ENCODE measurements around the gene SCRN3. TPM values are rescaled to one million over a fixed set of nuclear protein-coding genes. Genes with fewer than 3 reads are reported as not detected.
A peak's percentile ranks its signal among the peaks of the same experiment; 100 is the strongest.
"Not testable (repeated sequence)": the region's sequence is repeated elsewhere in the genome, so short reads cannot be mapped to it uniquely, and the experiment has no call there.

SCRN3 gene
- total RNA-seq (10 to 100 TPM; 11.3 to 17.9 (median 14.8) TPM), total RNA-seq (3.8 to 18.0 (median 8.9) reads per million in 29 experiments)
- total RNA-seq (2013) = 19.3 TPM

GRCh38 chr2:174395284-174395968 lies at the start of gene SCRN3:
SCRN3 (plus strand) TSS chr2:174395730; CDS start chr2:174398284, 2,554 bp downstream.
- POLR2A ChIA-PET = interaction anchor here (0.6 to 1.1 kb wide), 5 partner anchors 16 to 773 kb away, joined by 3 to 14 read pairs (median 4); partner anchors contain the start of gene ATF2 (in 1 of the 2)

GRCh38 chr2:174350018-174350417 lies 45.5 kb upstream of the SCRN3 start:
- Mint-ChIP-seq H3K36me3 (peaks cover 30% of the 10 kb centered on the region), H3K27ac (no peak overlapping the region), H3K4me1 (peaks cover 2% of the 10 kb centered on the region in 3 donors), H3K9me3 (no peaks in the 10 kb centered on the region), H3K4me3 (no peak overlapping the region), H3K27me3 (peaks cover 6 to 7% of the 10 kb centered on the region in 2 donors)
- peaks cover 0 to 19% of the 10 kb centered on the region in 2 donors for H3K36me3 ChIP-seq (ENCODE audit: control insufficient read depth in 2 of 2, extremely low read depth in 1 of 2, insufficient read depth in 1 of 2, low read length in 1 of 2)
- ATAC-seq (replicated peaks in 1 of 4) (no peak), DNase-seq (peak in 1 of 35 experiments; percentile 14)
- no peak overlapping the region for H3K4me3 ChIP-seq (ENCODE audit: control insufficient read depth in 1 of 2, extremely low read depth in 1 of 2, low read length in 1 of 2)
- H3K27ac ChIP-seq (ENCODE audit: low read length) = no peak overlapping the region
- no peaks in the 10 kb centered on the region for H3K4me1 ChIP-seq (ENCODE audit: control insufficient read depth in 1 of 2, extremely low read depth in 1 of 2, insufficient read depth in 2 of 2, low read length in 2 of 2)
- WGBS (ENCODE audit: insufficient coverage) = no CpG with 5 or more reads among the region's 2 CpGs
- no peaks in the 10 kb centered on the region for H3K9me3 ChIP-seq
- peaks cover 2 to 6% of the 10 kb centered on the region in 2 experiments for H3K27me3 ChIP-seq (replicated peaks in 1 of 2; ENCODE audit: control insufficient read depth in 2 of 2, extremely low read depth in 1 of 2, insufficient read depth in 2 of 2, low read length in 1 of 2)
- POLR2A ChIA-PET = interaction anchor here in 1 of 2 donors (0.6 to 0.9 kb wide), 2 partner anchors 9 to 960 kb away, joined by 3 read pairs; no protein-coding TSS in a partner anchor
- CTCF ChIA-PET = interaction anchor here (0.6 to 1.8 kb wide), 5 partner anchors 9 to 950 kb away, joined by 3 to 11 read pairs (median 4); no protein-coding TSS in a partner anchor

More at GRCh38 chr2:174395284-174395968, at the start of gene SCRN3:
- DNase-seq = peak; percentile 38 to 87 (median 76)
- Mint-ChIP-seq H3K4me3 (peak within 1 kb of the TSS; percentile 98 to 99 (median 99)), H3K36me3 (peaks cover 25% of the 10 kb centered on the region), H3K27me3 (no peaks in the 10 kb centered on the region), H3K27ac (peak within 1 kb of the TSS; percentile 99 to 100), H3K4me1 (peaks cover 52 to 72% (median 64%) of the 10 kb centered on the region in 3 donors), H3K9me3 (no peaks in the 10 kb centered on the region)
- no peaks in the 10 kb centered on the region for H3K9me3 ChIP-seq
- H3K27ac ChIP-seq (ENCODE audit: low read length) = peak within 1 kb of the TSS; percentile 86
- H3K4me1 ChIP-seq (ENCODE audit: control insufficient read depth in 1 of 2, extremely low read depth in 1 of 2, insufficient read depth in 2 of 2, low read length in 2 of 2) = peaks cover 11 to 19% of the 10 kb centered on the region in 2 experiments
- no peaks in the 10 kb centered on the region for H3K27me3 ChIP-seq (replicated peaks in 1 of 2; ENCODE audit: control insufficient read depth in 2 of 2, extremely low read depth in 1 of 2, insufficient read depth in 2 of 2, low read length in 1 of 2)
- 0% methylated on average over 27 of the region's 35 CpGs for WGBS (ENCODE audit: insufficient coverage)
- ATAC-seq (replicated peaks in 1 of 4) = peak; percentile 87 to 94 (median 92)
- H3K4me3 ChIP-seq (ENCODE audit: control insufficient read depth in 1 of 2, extremely low read depth in 1 of 2, low read length in 1 of 2) = peak within 1 kb of the TSS; percentile 78 to 87
- CTCF ChIA-PET = interaction anchor here (0.6 to 1.8 kb wide), 3 partner anchors 54 to 738 kb away, joined by 3 to 4 read pairs (median 3); no protein-coding TSS in a partner anchor
- H3K36me3 ChIP-seq (ENCODE audit: control insufficient read depth in 2 of 2, extremely low read depth in 1 of 2, insufficient read depth in 1 of 2, low read length in 1 of 2) = peaks cover 2 to 14% of the 10 kb centered on the region in 2 donors

DNA sequence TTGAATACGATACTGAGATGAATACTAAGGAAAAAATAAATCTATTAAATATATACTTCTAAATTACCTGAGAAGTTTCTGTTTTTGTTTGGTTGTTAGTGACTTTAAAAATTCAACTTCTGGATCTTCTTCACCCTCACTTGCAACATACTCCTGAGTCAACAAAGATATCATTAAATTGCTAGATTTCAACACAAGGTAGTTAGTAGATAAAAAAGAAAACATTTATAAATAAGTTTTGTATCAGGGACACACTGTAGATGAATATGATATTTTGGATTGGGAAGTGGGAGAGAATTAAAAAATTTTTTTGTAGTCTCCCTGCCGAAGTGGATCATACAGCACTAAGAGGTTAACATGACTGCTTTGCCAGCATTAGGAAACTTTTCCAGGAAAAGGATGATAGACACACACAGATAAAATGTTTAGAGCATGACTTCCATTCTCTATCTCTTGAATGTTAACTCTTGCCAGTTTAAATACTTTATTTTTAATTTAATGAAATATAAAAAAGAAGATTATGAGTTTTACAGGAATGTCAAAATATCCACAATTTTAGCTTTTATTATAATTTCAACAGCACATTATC lies 44.8 kb upstream of the SCRN3 start:
- H3K4me1 ChIP-seq (ENCODE audit: control insufficient read depth in 1 of 2, extremely low read depth in 1 of 2, insufficient read depth in 2 of 2, low read length in 2 of 2) = no peaks in the 10 kb centered on the region
- Mint-ChIP-seq H3K27ac (no peak overlapping the region), H3K9me3 (no peaks in the 10 kb centered on the region), H3K36me3 (peaks cover 32% of the 10 kb centered on the region), H3K27me3 (peaks cover 1 to 3% of the 10 kb centered on the region in 2 donors), H3K4me1 (no peaks in the 10 kb centered on the region), H3K4me3 (no peak overlapping the region)
- no peaks in the 10 kb centered on the region for H3K9me3 ChIP-seq
- CTCF ChIA-PET = interaction anchor here (0.6 to 1.8 kb wide), 4 partner anchors 9 to 951 kb away, joined by 3 to 11 read pairs (median 4); no protein-coding TSS in a partner anchor
- H3K27me3 ChIP-seq (replicated peaks in 1 of 2; ENCODE audit: control insufficient read depth in 2 of 2, extremely low read depth in 1 of 2, insufficient read depth in 2 of 2, low read length in 1 of 2) = no peaks in the 10 kb centered on the region
- ATAC-seq (replicated peaks in 1 of 4) (no peak), DNase-seq (no peak)
- no CpG with 5 or more reads among the region's 2 CpGs for WGBS (ENCODE audit: insufficient coverage)
- H3K4me3 ChIP-seq (ENCODE audit: control insufficient read depth in 1 of 2, extremely low read depth in 1 of 2, low read length in 1 of 2) = no peak overlapping the region
- POLR2A ChIA-PET = interaction anchor here in 1 of 2 donors (0.9 kb wide), 1 partner anchor 8 kb away, joined by 3 read pairs; no protein-coding TSS in a partner anchor
- peaks cover 0 to 19% of the 10 kb centered on the region in 2 donors for H3K36me3 ChIP-seq (ENCODE audit: control insufficient read depth in 2 of 2, extremely low read depth in 1 of 2, insufficient read depth in 1 of 2, low read length in 1 of 2)
- no peak overlapping the region for H3K27ac ChIP-seq (ENCODE audit: low read length)

GRCh38 chr2:174353004-174353403 lies 42.5 kb upstream of the SCRN3 start:
- Histone ChIP-seq H3K36me3 (ENCODE audit: control insufficient read depth in 2 of 2, extremely low read depth in 1 of 2, insufficient read depth in 1 of 2, low read length in 1 of 2) (peaks cover 0 to 19% of the 10 kb centered on the region in 2 donors), H3K4me3 (ENCODE audit: control insufficient read depth in 1 of 2, extremely low read depth in 1 of 2, low read length in 1 of 2) (no peak overlapping the region), H3K4me1 (ENCODE audit: control insufficient read depth in 1 of 2, extremely low read depth in 1 of 2, insufficient read depth in 2 of 2, low read length in 2 of 2) (no peaks in the 10 kb centered on the region), H3K27me3 (replicated peaks in 1 of 2; ENCODE audit: control insufficient read depth in 2 of 2, extremely low read depth in 1 of 2, insufficient read depth in 2 of 2, low read length in 1 of 2) (no peaks in the 10 kb centered on the region), H3K9me3 (no peaks in the 10 kb centered on the region), H3K27ac (ENCODE audit: low read length) (no peak overlapping the region)
- no peaks in the 10 kb centered on the region for H3K9me3 Mint-ChIP-seq
- DNase-seq (no peak), ATAC-seq (replicated peaks in 1 of 4) (no peak)
- no peaks in the 10 kb centered on the region for H3K27me3 Mint-ChIP-seq
- H3K4me3 Mint-ChIP-seq = no peak overlapping the region
- POLR2A ChIA-PET = interaction anchor here in 1 of 2 donors (0.7 kb wide), 1 partner anchor 49 kb away, joined by 3 read pairs; no protein-coding TSS in a partner anchor
- H3K36me3 Mint-ChIP-seq = peaks cover 37% of the 10 kb centered on the region
- peaks cover 0 to 6% (median 0%) of the 10 kb centered on the region in 3 donors for H3K4me1 Mint-ChIP-seq
- CTCF ChIA-PET = interaction anchor here in 1 of 2 donors (0.7 kb wide), 1 partner anchor 276 kb away, joined by 5 read pairs; no protein-coding TSS in a partner anchor
- no CpG with 5 or more reads among the region's 1 CpG for WGBS (ENCODE audit: insufficient coverage)
- no peak overlapping the region for H3K27ac Mint-ChIP-seq

- Histone ChIP-seq H3K4me1 (ENCODE audit: control insufficient read depth in 1 of 2, extremely low read depth in 1 of 2, insufficient read depth in 2 of 2, low read length in 2 of 2) (no peaks in the 10 kb centered on the region), H3K9me3 (peaks cover 2% of the 10 kb centered on the region), H3K36me3 (ENCODE audit: control insufficient read depth in 2 of 2, extremely low read depth in 1 of 2, insufficient read depth in 1 of 2, low read length in 1 of 2) (peaks cover 0 to 7% of the 10 kb centered on the region in 2 donors), H3K27me3 (replicated peaks in 1 of 2; ENCODE audit: control insufficient read depth in 2 of 2, extremely low read depth in 1 of 2, insufficient read depth in 2 of 2, low read length in 1 of 2) (no peaks in the 10 kb centered on the region), H3K4me3 (ENCODE audit: control insufficient read depth in 1 of 2, extremely low read depth in 1 of 2, low read length in 1 of 2) (no peak overlapping the region), H3K27ac (ENCODE audit: low read length) (no peak overlapping the region)
- peaks cover 38% of the 10 kb centered on the region for H3K36me3 Mint-ChIP-seq
- H3K4me1 Mint-ChIP-seq = peaks cover 0 to 6% (median 0%) of the 10 kb centered on the region in 3 donors
- DNase-seq = no peak
- CTCF ChIA-PET = interaction anchor here in 1 of 2 donors (0.6 kb wide), 1 partner anchor 48 kb away, joined by 3 read pairs; no protein-coding TSS in a partner anchor
- H3K9me3 Mint-ChIP-seq = no peaks in the 10 kb centered on the region
- H3K4me3 Mint-ChIP-seq = no peak overlapping the region
- H3K27ac Mint-ChIP-seq = no peak overlapping the region
- no CpG with 5 or more reads among the region's 2 CpGs for WGBS (ENCODE audit: insufficient coverage)
- POLR2A ChIA-PET = interaction anchor here in 1 of 2 donors (0.7 kb wide), 1 partner anchor 156 kb away, joined by 3 read pairs; no protein-coding TSS in a partner anchor
- ATAC-seq (replicated peaks in 1 of 4) = no peak
- H3K27me3 Mint-ChIP-seq = no peaks in the 10 kb centered on the region
Observed at GRCh38 chr2:174356347-174356746, 39.2 kb upstream of the SCRN3 start.

GRCh38 chr2:174359663-174360062 lies 35.9 kb upstream of the SCRN3 start:
- H3K27ac Mint-ChIP-seq; H3K4me3 Mint-ChIP-seq; H3K9me3 ChIP-seq; H3K4me1 ChIP-seq (ENCODE audit: control insufficient read depth in 1 of 2, extremely low read depth in 1 of 2, insufficient read depth in 2 of 2, low read length in 2 of 2); ATAC-seq (replicated peaks in 1 of 4); H3K4me3 ChIP-seq (ENCODE audit: control insufficient read depth in 1 of 2, extremely low read depth in 1 of 2, low read length in 1 of 2); H3K27ac ChIP-seq (ENCODE audit: low read length); DNase-seq; H3K27me3 ChIP-seq (replicated peaks in 1 of 2; ENCODE audit: control insufficient read depth in 2 of 2, extremely low read depth in 1 of 2, insufficient read depth in 2 of 2, low read length in 1 of 2); CTCF ChIA-PET; H3K9me3 Mint-ChIP-seq; H3K27me3 Mint-ChIP-seq; H3K4me1 Mint-ChIP-seq: not testable (repeated sequence)
- peaks cover 57% of the 10 kb centered on the region for H3K36me3 Mint-ChIP-seq
- POLR2A ChIA-PET = interaction anchor here in 1 of 2 donors (0.7 kb wide), 1 partner anchor 1754 kb away, joined by 3 read pairs; no protein-coding TSS in a partner anchor
- 100% methylated on average over 2 of the region's 4 CpGs for WGBS (ENCODE audit: insufficient coverage)
- H3K36me3 ChIP-seq (ENCODE audit: control insufficient read depth in 2 of 2, extremely low read depth in 1 of 2, insufficient read depth in 1 of 2, low read length in 1 of 2) = peaks cover 0 to 15% of the 10 kb centered on the region in 2 donors

All from T-cell (primary cell).